Right lung (tissue), 5 donors: Measurements from ENCODE around the gene CFAP61. TPM values are rescaled to one million over a fixed set of nuclear protein-coding genes. Genes with fewer than 3 reads are reported as not detected.

Source experiments
- DNase-seq, 2 donors: peaks; one replicate each; pipeline ENCODE4 v3.0.0-alpha.2; 2013
- polyA plus RNA-seq, 5 donors: library from polyadenylated mRNA; unstranded; fragments of 120-200 nt; gene quantifications; one replicate each; pipeline versions ENCODE4 v1.2.1 to v1.2.3, GENCODE V29; 2013; ENCODE audit warnings: inconsistent platforms in 1 of 5, low replicate concordance in 1 of 5; ENCODE audit not compliant: insufficient read length in 5 of 5, insufficient read depth in 1 of 5

CFAP61 gene
- polyA plus RNA-seq, 5 donors, result 1.5 to 5.7 (median 3.5) TPM

DNA sequence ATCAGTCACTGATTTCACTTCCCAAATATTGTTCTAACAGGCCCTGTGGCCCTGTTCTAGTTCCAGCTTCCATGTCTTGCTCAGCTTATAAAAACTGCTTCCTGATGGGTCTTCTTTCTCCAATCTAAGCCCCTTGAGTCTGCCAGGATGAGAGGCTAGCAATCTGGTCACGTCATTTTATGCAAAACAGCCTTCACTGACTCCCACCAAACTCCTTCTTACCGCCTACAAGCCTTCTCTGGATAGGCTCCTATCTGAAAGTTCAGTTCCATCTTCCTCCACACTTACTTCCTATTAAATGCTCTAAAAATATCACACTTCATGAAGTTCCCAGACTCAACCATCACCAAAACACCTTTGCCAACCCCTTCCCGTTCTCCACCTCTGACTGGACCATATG lies 15.6 kb upstream of the CFAP61 start:
- DNase-seq, result no peak

DNA sequence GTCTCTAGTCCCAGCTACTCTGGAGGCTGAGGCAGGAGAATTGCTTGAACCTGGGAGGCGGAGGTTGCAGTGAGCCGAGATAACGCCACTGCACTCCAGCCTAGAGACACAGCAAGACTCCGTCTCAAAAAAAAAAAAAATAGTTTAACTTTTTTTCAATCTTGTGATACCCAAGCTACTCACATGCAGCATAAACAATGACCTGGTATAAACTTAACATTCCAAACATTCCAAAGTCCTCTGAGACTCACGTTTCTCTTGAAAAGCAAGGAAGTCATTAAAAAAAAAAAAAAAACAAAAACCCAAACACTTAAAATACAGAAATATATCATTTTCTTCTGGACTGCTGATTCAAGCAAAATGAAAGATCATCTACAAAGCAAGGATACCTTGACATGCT lies 14.4 kb upstream of the CFAP61 start:
- DNase-seq, result no peak

DNA sequence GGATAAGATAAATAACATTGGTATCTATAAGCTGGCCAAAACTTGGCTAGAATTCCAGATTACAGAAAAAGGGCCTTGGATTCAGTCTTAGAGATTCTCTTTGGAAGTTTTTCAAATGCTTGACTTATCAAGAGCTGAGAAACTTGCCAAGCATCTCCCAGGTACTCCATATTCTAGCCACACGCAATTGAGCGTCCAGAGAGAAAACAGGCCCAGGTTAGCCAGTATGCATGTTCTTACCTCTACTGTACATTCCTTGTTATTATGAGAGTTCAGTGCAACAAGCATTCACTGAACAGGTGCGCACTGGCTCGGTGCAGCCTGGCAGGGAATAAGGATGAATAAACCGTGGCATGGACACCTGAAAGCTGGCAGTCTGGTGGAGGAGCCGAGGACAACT lies 13.7 kb upstream of the CFAP61 start:
- no peak for DNase-seq

DNA sequence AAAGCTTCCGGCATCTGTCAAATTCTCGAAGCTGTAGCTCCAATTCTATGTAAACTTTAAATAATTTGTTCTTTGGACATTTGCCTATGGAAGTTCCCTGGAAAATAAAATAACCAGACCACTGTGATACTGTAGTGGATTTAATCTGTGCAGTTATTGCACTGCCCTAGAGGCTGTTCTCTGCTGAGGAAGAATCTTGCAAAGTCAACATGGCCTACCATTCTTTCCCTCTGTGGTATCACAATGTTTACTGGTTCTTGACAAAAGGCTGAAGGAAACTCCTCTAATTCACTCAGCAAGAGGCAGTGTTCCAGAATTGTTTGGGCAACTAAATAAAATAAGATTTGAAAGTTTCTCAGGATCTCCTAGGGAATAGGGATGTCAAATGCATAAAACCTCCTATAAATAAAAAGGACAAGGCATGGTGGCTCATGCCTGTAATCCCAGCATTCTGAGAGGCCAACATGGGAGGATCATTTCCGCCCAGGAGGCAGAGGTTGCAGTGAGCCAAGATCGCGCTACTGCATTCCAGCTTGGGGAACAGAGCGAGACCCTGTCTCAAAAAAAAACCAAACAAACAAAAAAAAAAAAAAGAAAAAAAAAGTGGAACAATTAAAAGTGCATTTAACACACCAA lies 12.5 kb upstream of the CFAP61 start:
- DNase-seq, result no peak

DNA sequence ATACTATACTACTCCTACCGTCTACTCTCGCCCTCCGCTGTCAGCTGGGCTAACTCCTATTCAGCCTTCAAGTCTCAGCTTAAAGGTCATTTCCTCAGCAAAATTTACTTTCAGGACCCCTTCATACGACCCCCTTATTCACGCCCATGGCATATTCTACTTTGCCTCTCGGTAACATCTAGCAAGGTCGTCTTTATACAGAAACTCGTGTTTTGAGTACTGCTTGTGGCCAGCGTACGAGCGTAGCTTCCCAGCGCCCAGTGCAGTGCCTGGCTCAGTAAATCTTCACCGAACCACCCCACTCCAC lies 612 bp upstream of the CFAP61 start:
- no peak for DNase-seq

DNA sequence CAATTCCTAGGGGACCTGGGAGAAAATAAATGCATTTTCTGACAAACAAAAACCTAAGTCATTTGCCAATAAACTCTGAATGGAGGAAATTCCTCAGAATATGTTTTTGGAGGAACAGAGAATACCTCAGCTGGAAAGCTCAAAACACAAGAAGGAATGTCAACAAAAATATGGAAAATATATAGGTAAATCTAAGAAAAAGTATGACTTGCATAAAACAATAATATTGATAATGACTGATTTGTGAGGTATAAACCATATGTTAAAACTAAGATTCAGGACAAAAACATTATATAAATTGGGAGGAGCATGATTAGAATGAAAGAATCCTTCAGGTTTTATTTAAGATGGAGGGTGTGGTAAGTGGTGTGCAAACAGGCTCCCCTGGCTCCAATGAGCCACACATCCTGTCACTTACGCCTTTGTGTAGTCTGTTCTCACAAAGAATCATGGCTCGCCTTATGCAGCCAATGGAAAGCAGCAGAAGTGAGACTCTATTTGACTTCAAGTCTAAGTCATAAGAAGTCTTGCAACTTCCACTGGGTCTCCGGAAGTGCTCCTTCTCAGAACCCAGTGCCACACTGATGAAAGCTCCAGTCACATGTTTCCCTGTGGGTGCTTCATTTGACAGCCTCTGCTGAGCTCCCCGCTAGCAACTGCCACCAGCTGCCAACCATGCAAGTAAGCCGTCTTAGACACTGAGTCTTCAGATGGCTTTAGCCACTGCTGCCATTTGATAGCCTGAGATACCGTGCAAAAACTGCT lies 8.1 kb downstream of the CFAP61 start:
- DNase-seq, result no peak

DNA sequence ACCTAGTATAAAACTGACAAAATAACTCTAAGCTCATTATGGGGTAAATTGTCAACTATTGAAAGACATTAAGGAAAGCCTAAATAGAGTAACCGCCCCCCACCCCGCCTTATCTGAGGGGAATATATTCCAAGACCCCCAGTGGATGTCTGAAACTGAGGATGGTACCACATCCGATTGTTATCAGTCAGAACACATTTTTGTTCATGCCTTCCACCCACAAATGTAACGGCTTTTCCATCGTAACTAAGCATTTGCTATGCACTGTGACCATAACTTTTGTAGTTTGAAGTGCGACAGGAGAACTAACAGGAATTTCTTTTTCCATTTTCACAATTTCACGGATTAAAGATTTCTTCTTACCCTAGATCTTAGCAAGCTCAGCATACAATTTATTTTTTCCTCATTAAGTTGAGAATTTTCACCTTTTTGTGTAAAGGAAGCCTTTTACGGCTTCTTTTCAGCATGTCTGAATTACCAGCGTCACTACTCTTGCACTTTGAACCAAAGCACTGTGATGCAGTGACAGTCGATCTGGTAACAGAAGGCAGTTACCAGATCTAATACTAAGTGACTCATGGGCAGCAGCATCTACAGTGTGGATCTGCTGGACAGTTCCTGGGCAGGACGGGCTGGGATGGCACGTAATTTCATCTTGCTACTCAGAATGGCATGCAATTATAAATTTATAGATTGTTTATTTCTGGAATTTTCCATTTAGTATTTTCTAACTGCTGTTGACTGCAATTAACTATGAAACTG lies 11.8 kb downstream of the CFAP61 start:
- no peak for DNase-seq

DNA sequence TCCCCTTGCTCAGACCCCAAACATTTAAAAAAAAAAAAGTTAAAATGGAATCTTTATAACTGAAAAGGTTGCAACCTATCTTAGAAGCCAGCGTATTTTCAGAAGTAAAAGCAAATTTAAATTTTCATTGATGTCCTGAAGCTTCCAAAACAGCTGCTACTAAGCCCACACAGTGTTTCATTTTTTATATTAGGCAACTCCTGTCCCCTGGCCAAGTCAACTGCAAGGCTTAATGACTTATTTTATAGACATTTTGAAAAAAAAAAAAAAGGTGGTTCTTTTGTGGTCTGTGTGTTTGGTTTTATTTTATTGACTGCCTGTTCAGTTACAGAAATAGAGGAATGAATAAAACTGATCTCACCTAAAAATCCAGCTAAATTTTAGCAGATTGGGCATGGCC lies 13.0 kb downstream of the CFAP61 start:
- DNase-seq, result no peak

DNA sequence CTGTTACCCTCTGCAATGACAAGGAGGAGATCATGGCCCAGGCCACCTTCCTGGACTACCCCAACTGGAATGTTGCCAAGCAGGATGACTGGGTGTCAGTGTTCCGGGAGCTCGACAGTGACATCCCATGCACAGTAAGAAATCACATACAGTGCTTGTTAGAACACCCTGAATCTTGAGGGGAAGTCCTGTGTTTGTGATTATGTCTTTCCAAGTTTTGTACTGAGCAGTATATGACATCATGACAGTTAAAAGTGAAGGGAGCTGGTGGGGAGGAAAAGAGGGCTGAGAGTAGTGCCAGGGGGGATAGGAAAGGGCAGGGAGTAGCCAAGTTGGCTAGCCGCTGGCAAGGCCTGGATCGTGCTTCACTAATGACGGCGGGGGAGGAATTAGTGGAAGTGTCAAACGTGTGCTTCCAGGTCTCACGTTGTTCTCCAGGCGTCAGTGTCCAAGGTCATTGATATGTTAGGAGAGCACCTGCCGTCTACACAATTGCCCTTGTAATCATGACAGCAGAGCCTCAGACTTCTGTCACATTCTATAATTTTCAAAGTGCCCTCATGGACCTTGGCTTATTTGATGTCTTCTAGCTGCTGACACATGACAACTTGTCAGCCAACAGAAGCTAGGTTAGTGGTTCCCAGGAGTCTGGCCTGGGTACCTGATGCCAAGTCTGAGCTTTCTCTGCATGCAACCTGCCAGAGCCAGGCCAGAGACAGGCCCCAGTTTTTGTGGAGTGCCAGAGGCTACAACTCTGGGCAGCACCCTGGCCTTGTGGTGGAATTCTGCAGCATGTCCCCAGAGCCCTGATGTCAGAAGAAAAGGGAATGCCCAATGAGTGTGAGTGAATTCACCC lies 18.8 kb downstream of the CFAP61 start:
- DNase-seq, result no peak

DNA sequence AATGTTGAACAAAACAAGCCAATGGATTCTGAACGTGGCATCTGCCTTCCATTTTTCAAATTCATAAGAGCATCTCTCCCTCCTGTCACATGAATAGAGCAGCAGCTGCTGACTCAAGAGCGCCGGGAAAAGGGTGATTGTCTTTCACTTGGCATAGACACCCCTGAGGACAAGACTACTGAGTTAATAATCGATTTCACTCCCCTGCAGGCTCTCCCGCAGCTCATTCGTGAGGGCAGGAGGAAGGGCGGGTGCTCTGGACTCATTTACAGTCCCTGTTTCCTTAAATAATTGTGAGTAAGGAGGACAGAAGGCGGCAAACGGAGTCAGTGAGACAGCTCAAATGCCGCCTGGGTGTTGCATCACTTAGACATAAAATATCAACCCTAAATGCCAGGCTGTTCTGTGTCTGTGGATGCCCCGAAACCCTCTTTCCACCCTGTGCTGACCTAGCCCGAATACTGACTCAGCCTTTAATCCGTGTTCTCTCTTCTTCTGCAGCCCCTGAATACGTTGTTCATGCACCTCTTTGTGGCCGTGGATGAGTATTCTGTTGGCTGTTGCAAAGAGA lies 21.6 kb downstream of the CFAP61 start:
- DNase-seq, result no peak

DNA sequence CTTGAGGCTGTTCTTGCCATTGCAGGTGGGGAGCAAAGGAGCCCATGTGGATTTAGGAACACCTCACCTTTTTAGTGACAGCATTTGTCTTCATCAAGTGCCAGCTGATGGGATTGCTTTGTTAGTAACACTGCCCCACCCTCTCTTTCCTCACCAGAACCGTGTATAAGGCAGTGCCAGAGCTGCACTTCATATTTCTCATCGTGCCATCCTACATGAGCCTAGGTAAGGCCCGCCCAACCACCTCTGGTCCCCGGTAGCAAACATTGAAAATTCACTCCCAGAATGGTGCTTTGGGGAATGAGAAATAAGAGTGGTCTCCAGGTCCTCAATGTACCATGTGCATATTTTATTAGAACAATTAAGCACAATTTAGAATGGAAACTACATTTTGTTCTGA lies 22.7 kb downstream of the CFAP61 start:
- no peak for DNase-seq

DNA sequence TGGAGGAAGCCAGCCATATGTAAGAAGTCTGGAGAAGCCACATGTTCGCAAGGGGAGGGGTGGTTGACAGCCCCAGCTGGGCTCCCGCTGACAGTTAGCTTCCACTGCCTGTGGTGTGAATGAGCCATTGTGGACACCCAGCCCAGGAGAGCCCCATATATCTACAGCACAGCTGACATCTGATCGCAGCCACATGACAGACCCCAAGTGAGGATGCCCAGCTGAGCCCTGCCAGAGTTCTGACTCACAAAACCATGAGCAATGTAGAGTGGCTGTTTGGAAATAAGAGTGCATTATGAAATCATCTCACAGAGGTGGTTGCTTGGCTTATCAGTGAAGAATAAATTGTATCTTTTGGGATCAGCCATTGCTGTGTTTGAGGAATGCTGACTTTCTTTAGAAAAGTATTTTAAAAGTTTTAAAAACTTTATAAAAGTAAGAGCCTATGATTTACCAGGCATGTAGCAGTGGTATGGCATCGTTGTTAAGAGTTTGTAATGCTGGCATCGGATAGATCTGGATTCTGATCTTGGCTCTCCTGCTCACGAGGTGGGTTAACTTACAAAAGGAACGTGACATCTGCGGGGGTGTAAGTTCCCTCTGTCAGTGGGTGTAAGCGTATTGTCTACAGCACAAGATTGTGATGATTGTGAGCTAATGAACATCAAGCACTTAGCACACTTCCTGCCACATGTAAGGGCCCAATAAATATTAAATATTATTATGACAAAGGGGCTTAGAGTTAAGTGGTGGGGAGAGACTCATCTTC lies 24.1 kb downstream of the CFAP61 start:
- no peak for DNase-seq

DNA sequence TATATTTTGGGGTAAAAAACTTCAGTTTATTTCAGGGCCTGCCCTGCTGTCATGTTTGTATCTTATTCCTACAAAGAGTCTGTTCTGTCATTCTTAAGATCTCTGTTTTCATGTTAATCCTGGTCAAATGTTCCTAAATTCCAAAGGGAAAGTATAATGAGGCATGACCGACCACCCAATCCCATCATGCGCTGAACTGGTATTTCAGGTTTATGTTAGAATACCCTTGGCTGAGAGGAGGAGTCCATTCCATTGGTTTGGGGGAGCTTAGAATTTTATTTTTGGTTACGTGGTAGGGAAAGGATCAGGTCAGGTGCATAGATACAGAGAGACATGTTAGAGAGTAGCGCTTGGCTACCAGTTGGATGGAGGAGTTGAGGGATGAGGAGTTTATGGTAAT lies 25.7 kb downstream of the CFAP61 start:
- DNase-seq, result no peak

DNA sequence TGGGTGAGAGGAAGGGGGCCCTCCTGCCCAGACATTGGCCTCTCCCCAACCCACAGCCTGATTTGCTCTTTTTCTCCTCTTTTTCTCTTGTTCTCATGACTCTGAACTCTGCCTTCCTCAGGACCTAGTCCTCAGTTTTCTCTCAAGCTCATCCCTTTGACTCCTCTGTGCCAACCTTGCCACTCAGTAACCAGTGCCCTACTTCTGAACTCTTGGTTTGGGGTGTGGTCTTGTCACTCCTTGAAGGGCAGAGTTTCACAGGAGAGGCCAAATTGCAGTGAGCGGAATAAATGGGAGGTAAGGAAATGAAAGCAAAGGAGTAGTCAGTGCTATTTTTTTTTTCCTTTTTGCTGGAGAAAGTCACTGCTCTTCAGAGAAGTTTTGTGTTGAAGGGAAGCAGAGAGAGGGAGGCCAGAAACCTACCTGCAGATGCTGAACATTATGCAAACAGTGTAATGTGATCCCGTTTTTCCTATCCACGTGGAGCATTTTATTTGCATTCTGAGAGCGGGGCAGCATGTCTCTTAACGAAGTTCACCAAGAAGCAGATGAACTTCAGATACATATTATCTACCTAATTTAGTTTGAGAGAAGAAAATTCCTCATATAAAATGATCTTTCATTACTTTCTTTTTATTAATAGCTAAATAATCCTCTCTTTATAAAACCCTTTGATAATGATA lies 26.9 kb downstream of the CFAP61 start:
- DNase-seq, result no peak

DNA sequence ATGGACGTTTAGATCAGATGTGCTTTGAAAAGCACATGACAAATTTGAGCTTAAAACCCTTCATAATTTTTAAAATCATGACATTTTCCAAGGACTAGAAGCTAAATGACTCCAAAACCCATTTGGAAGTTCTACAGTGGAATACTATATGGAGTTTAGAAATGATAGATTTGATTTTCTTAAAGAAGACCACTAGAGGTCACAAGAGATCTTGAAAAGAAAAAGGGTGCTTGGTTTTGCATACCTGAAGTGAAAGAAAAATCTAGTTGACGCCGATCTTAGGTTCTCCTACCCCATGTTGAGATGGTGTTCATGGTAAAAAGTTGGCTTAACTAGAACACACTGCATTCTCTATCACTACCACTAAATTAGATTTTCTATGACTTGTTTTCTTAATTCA lies 31.5 kb downstream of the CFAP61 start:
- no peak for DNase-seq

DNA sequence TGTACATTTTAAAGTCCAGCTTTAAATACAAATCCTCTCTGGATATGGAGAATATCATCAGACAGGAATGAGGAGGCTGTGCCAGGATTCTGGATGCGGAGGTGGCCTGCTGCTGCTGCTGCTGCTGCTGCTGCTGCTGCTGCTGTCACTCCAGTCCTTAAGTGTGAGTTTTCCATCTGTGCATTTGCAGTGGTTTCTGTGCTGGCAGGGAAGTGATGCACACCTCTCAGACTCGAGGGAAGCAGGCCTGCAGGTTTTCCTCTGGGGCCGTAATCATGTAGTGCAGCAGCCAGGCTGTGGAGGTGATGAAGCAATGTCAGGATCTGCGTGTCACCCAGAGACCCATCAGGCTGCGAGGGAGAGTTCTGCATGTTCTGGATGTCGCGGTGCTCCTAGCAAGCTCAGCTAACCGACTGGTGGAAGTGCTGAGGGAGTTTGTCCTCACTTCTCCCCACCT lies 32.0 kb downstream of the CFAP61 start:
- no peak for DNase-seq

DNA sequence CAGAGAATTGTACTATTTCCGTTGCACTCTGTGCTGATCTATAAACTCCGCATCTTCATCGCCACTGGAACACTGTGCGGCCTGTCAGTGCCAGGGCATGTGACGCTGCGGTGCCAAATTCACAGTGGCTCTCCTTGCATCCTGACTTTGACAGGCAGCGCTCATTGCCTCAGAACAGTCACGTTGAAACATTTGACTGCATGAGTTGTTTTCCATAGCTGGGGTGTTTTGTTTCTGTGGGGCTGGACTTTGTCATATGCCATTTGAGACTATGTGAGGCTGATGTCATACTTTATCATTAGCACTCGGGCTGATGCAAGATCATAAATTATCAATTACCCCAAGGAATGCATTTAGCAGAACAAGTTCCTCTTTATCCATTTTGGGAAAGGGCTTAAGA lies 32.7 kb downstream of the CFAP61 start:
- no peak for DNase-seq

DNA sequence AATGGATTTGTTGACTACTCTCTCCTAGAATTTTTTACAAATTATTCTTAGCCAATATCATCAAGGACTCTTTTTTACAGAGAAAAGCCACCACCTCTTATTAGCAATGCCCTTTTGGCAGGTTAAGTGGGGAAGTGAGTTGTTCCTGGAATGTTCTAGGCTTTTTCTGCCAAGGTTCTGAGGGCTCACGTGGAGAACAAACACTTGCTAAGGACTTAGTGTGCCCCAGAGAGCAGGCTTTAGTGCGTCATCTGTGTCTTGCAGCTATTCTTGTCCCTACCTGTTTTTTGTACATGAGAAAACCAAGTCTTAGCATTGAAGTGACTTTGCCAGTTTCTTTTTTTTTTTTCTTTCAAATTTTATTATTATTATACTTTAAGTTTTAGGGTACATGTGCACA lies 33.5 kb downstream of the CFAP61 start:
- DNase-seq, result no peak

DNA sequence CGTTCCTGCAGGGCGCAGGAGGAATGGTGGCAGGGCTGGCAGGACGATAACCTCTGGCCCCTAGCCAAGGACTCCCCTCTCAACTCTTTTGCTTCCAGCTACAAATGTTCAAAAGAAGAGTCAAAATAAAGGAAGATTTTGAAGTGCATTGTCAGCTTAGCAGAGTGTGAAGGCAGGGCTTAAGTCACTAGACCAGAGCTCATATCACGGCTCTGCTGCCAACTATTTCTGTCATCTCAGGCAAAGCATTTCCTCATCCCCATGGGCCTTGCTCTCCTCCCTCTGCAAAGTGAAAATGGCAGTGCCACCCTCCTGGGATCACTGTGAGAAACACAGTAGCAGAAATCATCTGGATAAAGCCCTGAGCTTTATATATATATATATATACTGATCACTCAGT lies 36.7 kb downstream of the CFAP61 start:
- DNase-seq, result no peak

DNA sequence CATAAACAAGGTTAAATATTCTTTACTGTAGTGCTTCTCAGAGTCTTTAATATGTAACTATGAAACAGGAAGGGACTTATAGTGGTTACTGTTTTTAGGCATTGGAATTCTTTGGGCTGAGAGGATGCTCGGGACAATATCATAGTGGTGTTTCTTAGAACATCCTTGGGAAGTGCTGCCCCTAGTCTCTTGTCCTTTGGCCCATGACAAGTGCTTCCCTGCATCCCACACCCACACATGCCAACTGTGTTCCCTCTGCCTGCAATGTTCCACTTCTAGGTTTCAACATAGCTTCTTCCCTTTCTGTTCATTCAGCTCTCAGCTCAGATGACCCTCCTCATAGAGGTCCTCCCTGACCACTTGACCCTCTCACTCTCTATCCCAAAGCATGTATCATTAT lies 37.6 kb downstream of the CFAP61 start:
- no peak for DNase-seq
